HG03196 (cell line): ENCODE data around the gene VAMP1.
"Not testable (repeated sequence)": the region's sequence is repeated elsewhere in the genome, so short reads cannot be mapped to it uniquely, and the experiment has no call there.

Source experiments
- ATAC-seq: cut with Tn5 transposase; IDR thresholded peaks from one replicate; pipeline ENCODE4 v1.9.1; 2021; ENCODE audit not compliant: unreplicated experiment

The VAMP1 gene

DNA sequence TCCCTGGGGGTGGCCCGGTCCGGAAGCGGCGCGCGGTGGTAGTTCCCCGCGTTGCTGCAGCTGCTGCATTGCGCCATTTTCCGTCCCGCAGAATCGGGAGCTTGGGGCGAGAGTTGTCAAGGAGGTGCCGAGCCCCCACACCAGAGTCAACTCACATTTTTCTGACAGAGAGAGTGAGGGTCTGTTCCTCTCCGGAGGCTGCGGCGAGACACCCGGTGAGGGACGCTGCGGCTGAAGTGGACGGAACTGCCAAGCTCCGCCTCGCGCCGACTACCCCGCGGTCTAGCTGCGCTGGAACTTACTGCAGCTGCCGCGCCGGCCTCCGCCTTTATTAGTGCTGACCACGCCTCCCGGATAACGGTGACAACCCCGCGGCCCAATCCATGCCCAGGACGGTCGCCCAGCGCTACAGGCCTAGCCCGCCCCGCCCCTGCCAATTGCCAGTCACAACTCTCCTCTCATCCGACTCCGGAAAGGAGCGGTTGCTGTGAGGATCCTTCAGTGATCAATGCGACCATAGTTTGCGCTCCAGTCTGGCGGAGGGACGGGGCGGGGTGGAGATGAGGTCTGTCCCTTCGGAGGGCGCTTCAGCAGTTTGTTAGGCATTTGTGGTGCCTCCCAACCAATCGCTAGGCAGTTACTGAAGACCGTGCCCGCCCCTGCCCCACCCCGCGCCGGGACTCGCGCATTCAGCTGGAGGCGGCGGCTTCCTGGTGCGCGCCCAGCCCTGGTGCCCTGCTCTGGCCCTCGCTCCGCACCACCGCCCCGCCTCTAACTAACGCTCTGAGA, at the start of gene VAMP1:
Gene VAMP1 (minus strand): TSS at position 303 of the 789 bp plus-strand sequence. CDS start 146 bp downstream, at position 157.
- peak; percentile 86 for ATAC-seq

GRCh38 chr12:6520186-6520585, 49.7 kb upstream of the VAMP1 start:
- no peak for ATAC-seq

GRCh38 chr12:6508087-6508486, 37.6 kb upstream of the VAMP1 start:
- ATAC-seq = no peak

GRCh38 chr12:6507102-6507998, 36.9 kb upstream of the VAMP1 start:
- no peak for ATAC-seq

DNA sequence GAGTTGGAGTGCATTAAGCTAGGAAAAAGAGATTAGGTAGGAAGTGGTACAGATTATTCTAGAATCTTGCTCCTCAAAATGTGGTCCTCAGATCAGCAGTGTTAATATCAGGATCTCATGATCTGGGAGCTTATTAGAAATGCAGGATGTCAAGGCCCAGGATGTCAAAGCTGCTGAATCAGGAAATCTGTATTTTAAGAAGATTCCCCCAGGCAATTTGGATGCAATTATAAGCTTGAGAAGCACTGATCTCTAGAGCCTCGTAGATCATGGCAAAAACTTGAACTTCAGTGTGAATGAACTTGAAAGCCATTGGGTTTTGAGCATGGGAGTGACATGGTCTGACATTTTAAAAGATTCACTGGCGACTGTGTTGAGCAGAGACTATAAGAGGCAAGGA, 30.0 kb upstream of the VAMP1 start:
- ATAC-seq = no peak

GRCh38 chr12:6497291-6497690, 26.8 kb upstream of the VAMP1 start:
- not testable (repeated sequence) for ATAC-seq

DNA sequence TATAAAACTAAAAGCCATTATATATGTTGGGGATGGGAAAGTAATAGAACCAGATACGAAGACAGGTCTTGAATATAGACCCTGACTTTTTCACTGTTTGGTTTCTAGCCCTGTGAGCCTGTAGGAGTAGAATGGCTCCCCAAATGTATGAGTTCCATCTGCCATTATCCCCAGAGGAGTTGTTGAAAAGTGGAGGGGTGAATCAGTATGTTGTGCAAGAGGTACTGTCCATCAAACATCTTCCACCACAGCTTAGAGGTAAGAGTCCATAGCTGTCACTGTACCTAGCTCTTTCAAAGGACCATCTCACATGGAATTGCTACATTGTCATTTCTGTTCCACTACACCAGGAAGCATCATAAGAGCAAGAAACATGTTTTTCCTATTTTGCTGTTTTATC, 24.5 kb upstream of the VAMP1 start:
- no peak for ATAC-seq

GRCh38 chr12:6494258-6494743, 23.8 kb upstream of the VAMP1 start:
- ATAC-seq = peak; percentile 7

GRCh38 chr12:6493497-6494257, 23.2 kb upstream of the VAMP1 start, which contains the start of gene NCAPD2:
TSS of gene NCAPD2 (plus strand) at chr12:6494102. CDS start at chr12:6495099, 997 bp downstream.
- ATAC-seq = peak; percentile 84

- ATAC-seq = peak; percentile 55
These were observed 22.5 kb upstream of the VAMP1 start, which contains the start of gene MRPL51 for GRCh38 chr12:6492838-6493496. TSS of gene MRPL51 (minus strand) at chr12:6493262. CDS start at chr12:6493136, 126 bp downstream.

DNA sequence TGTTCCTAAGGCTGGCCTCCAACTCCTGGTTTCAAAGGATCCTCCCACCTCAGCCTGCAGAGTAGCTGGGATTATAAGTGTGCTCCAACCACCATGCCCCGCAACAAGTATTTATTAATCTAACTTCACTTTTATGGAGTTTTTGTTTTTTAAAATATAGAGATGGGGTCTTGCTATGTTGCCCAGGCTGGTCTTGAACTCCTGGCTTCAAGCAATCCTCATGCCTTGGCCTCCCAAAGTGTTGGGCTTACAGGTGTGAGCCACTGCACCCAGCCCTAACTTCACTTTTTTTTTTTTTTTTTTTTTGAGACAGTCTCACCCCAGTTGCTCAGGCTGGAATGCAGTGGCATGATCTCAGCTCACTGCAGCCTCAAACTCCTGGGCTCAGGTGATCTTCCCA, 20.2 kb upstream of the VAMP1 start:
- ATAC-seq = not testable (repeated sequence)

DNA sequence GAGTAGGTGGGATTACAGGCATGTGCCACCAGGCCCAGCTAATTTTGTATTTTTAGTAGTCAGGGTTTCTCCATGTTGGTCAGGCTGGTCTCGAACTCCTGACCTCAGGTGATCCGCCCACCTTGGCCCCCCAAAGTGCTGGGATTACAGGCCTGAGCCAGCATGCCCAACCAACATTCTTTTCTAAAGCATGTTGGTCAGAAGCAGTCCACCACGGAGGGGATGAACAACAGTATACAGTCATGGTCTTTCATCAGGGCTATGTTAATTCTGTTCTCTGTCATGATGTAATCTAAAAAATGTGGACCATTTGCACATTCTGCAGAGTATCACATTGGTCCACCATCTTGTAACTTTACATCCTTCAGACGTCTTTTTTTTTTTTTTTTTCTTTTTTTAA, 19.0 kb upstream of the VAMP1 start:
- no peak for ATAC-seq

GRCh38 chr12:6488240-6488639, 17.8 kb upstream of the VAMP1 start:
- no peak for ATAC-seq

- ATAC-seq = no peak
These were observed 7.9 kb upstream of the VAMP1 start for GRCh38 chr12:6478416-6478815.

- ATAC-seq = not testable (repeated sequence)
These were observed 7.3 kb upstream of the VAMP1 start for GRCh38 chr12:6477601-6478377.

DNA sequence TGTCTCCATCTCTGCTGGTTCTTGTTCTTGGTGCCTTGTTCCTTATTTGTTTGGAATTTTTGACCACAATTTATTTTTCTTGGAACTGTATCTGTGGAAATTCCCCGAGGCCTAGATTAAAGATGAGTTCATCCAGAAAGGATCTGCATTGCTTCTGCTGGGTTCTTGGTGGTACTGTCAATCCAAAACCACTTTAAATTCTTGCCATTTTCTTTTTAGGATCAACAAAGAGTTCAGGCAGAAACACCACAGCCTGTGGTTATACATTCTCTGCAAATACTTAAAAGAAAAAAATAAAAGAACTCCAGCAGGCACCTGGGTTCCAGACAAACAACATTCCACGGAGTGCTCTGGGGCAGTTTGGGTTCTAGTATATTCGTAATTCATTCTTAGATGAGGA, 6.0 kb upstream of the VAMP1 start:
- ATAC-seq = no peak

GRCh38 chr12:6475233-6475975, 4.9 kb upstream of the VAMP1 start:
- ATAC-seq = not testable (repeated sequence)

DNA sequence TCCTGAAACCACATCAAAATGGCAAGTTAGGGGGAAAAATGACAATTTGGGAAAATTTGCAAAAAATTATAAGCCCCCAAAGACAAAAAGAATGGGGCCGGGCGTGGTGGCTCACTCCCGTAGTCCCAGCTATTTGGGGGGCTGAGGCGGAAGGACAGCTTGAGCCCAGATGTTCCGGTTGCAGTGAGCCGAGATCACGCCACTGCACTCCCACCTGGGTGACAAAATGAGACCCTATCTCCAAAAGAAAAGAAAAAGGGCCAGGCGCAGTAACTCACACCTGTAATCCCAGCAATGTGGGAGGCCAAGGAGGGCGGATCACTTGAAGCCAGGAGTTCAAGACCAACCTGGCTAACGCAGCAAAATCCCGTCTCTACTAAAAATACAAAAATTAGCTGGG, 2.0 kb upstream of the VAMP1 start:
- no peak for ATAC-seq

- no peak for ATAC-seq
These were observed 1.5 kb upstream of the VAMP1 start for GRCh38 chr12:6471989-6472360.
